ENCODE data around the gene MYCBP2.

MYCBP2 gene

GRCh38 chr13:77000475-77000874 is 326.4 kb downstream of the MYCBP2 start:
- TF ChIP-seq CTCF (IDR thresholded peaks at IDR 0.05; ENCODE audit: control extremely low read depth, extremely low read depth, low read depth, missing control alignments), result no peak
- DNase-seq (ENCODE audit: extremely low spot score), result no peak
- CTCF ChIA-PET, result interaction anchor here (1.8 kb wide), 1 partner anchor 16 kb away, joined by 9 read pairs; no protein-coding TSS in a partner anchor
- POLR2A ChIA-PET, result no interaction called here
